Measurements from ENCODE around the gene KDM4C. TPM values are rescaled to one million over a fixed set of nuclear protein-coding genes. Genes with fewer than 3 reads are reported as not detected.

Gene KDM4C
- total and polyA plus RNA-seq, 12 donors: 6.1 to 18.2 (median 14.6) TPM

- Histone ChIP-seq H3K4me3 (no peak overlapping the region), H3K9me3 (no peaks in the 10 kb centered on the region), H3K27ac (peak overlapping the region in 8 of 10 donors; percentile 10 to 73 (median 66)), H3K4me1 (peaks cover 0 to 52% (median 26%) of the 10 kb centered on the region in 9 donors), H3K27me3 (no peaks in the 10 kb centered on the region), H3K36me3 (peaks cover 0 to 8% (median 0%) of the 10 kb centered on the region in 9 donors)
- intact Hi-C loops (cut with DNase I): loop anchor here in 1 of 10 donors (10.0 kb wide), 1 partner anchor 90 kb away; no protein-coding TSS in a partner anchor
- TF ChIP-seq, protein P1, sequence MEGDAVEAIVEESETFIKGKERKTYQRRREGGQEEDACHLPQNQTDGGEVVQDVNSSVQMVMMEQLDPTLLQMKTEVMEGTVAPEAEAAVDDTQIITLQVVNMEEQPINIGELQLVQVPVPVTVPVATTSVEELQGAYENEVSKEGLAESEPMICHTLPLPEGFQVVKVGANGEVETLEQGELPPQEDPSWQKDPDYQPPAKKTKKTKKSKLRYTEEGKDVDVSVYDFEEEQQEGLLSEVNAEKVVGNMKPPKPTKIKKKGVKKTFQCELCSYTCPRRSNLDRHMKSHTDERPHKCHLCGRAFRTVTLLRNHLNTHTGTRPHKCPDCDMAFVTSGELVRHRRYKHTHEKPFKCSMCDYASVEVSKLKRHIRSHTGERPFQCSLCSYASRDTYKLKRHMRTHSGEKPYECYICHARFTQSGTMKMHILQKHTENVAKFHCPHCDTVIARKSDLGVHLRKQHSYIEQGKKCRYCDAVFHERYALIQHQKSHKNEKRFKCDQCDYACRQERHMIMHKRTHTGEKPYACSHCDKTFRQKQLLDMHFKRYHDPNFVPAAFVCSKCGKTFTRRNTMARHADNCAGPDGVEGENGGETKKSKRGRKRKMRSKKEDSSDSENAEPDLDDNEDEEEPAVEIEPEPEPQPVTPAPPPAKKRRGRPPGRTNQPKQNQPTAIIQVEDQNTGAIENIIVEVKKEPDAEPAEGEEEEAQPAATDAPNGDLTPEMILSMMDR (IDR thresholded peaks at IDR 0.05): no peak
- WGBS, 2 donors: 76 to 84% methylated on average over 10 of the region's 10 CpGs
- peak in 7 of 8 donors; percentile 14 to 78 (median 58) for ATAC-seq
- DNase-seq: no peak
These were observed 386.7 kb downstream of the KDM4C start for GRCh38 chr9:7144265-7145046.

DNA sequence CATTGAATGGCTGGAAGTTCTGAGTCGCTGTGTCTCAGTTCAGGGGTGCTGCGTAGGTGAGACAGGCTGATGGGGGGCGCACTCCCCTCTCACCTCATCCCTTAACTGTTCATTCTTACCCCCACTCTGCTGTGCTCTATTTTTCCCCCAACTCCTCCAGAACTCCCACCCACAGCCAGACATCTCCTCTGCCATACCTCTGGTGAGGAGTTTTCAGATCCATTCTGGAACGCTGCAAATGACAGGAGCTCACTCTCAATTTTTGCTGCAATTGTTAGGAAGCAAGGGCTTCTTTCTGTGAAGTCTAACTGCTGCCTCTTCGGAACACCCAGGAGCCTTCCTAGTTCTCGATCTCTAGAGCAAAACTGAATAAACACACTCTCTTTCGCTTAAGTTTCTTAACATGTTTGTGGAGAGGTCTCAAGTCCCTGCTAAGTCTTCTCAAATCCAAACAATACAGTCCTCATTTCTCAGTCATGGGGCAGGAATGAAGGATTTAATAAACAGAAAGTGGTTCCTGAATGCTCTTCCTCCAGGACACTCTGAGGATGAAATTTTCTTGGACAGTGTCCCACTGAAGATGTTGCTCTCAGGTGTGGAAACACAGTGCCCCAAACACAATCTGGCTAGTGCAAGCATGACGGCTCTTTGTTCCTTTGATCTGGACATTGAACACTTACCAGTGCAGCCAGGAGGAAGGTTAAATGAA, 387.7 kb downstream of the KDM4C start:
- no peak overlapping the region for H3K4me3 ChIP-seq
- H3K27me3 ChIP-seq: no peaks in the 10 kb centered on the region
- H3K27ac ChIP-seq: peak overlapping the region in 7 of 10 donors; percentile 38 to 73 (median 70)
- WGBS, 2 donors: 87 to 92% methylated on average over 8 of the region's 8 CpGs
- peaks cover 0 to 8% (median 0%) of the 10 kb centered on the region in 9 donors for H3K36me3 ChIP-seq
- no peaks in the 10 kb centered on the region for H3K9me3 ChIP-seq
- TF ChIP-seq, protein P1 (IDR thresholded peaks at IDR 0.05): no peak
- ATAC-seq: no peak
- peaks cover 0 to 62% (median 30%) of the 10 kb centered on the region in 9 donors for H3K4me1 ChIP-seq
- no peak for DNase-seq
- intact Hi-C loops (cut with DNase I): loop anchor here in 1 of 10 donors (10.0 kb wide), 1 partner anchor 91 kb away; no protein-coding TSS in a partner anchor

DNA sequence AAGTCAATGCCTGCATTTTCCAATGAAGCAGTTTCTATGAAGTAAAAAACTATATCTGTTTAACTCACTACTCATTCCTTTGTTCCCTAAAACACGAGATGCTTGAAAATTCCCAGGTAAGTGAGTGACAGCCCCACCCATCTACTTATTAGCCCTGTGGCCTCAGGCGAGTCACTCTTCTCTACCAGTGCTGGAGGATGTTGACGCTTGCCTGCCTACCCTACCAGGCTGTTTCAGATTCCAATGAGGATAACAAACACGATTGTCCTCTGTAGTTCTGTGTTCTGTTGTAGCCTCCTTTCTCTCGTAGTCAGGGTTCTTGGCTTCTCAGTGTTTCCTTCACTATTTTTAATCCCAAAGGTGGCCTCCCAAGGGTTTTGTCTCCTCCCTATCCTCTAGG, 388.8 kb downstream of the KDM4C start:
- Histone ChIP-seq H3K27ac (peak overlapping the region in 9 of 10 donors; percentile 65 to 90 (median 83)), H3K4me3 (no peak overlapping the region), H3K9me3 (no peaks in the 10 kb centered on the region), H3K27me3 (no peaks in the 10 kb centered on the region), H3K4me1 (peaks cover 0 to 64% (median 34%) of the 10 kb centered on the region in 9 donors), H3K36me3 (peaks cover 0 to 8% (median 0%) of the 10 kb centered on the region in 9 donors)
- intact Hi-C loops (cut with DNase I): loop anchor here in 1 of 10 donors (10.0 kb wide), 1 partner anchor 92 kb away; no protein-coding TSS in a partner anchor
- 43 to 49% methylated on average over 5 of the region's 5 CpGs for WGBS, 2 donors
- ATAC-seq (no peak), DNase-seq (no peak)
- TF ChIP-seq, protein P1 (IDR thresholded peaks at IDR 0.05): no peak
